ENCODE measurements around the gene PCBP3.

GRCh38 chr21:45635271-45636151, 8.0 kb upstream of the PCBP3 start:
- no peak for TF ChIP-seq POLR2A (IDR thresholded peaks at IDR 0.05)
- TF ChIP-seq CTCF (IDR thresholded peaks at IDR 0.05): no peak
